Kidney (tissue), 14 donors: ENCODE results near the gene RBM47. TPM values are rescaled to one million over a fixed set of nuclear protein-coding genes. Genes with fewer than 3 reads are reported as not detected.

Source experiments
- DNase-seq, 5 donors: peaks; one replicate each; pipeline ENCODE4 v3.0.0-alpha.2; 2013 to 2020
- FAIRE-seq: peaks from 2 replicates; lab custom pipeline; 2012; peaks lifted over from hg19 to GRCh38; lab: Jason Lieb, UNC
- H3K27ac ChIP-seq, 2 donors: one replicate each; pipeline ENCODE4 v1.7.0; 2013; ENCODE audit warnings: low read depth in 2 of 2, low read length in 2 of 2, inconsistent platforms in 1 of 2
- H3K27me3 ChIP-seq: one replicate; pipeline ENCODE4 v1.7.1; 2013; ENCODE audit warnings: low read length, inconsistent platforms; ENCODE audit not compliant: control insufficient read depth, insufficient read depth
- H3K36me3 ChIP-seq, 3 donors: one replicate each; pipeline versions ENCODE4 v1.7.0 to v1.7.1; 2013; ENCODE audit warnings: low read length in 3 of 3, control low read depth in 1 of 3, inconsistent platforms in 1 of 3; ENCODE audit not compliant: insufficient read depth in 3 of 3, control insufficient read depth in 2 of 3
- H3K4me1 ChIP-seq, 3 donors: one replicate each; pipeline versions ENCODE4 v1.7.0 to v1.7.1; 2013; ENCODE audit warnings: low read length in 3 of 3, inconsistent platforms in 1 of 3, low read depth in 1 of 3; ENCODE audit not compliant: control insufficient read depth in 2 of 3, insufficient read depth in 2 of 3
- H3K4me3 ChIP-seq, 3 donors: one replicate each; pipeline versions ENCODE4 v1.7.0 to v1.8.1; 2013; ENCODE audit warnings: low read length in 3 of 3, control low read depth in 1 of 3, inconsistent platforms in 1 of 3
- H3K9ac ChIP-seq, 3 donors: one replicate each; pipeline versions ENCODE4 v1.7.0 to v1.7.1; 2013; ENCODE audit warnings: low read length in 3 of 3, control low read depth in 1 of 3, inconsistent platforms in 1 of 3
- H3K9me3 ChIP-seq, 3 donors: one replicate each; pipeline versions ENCODE4 v1.7.0 to v1.7.1; 2013; ENCODE audit warnings: low read length in 3 of 3, control low read depth in 1 of 3, inconsistent platforms in 1 of 3; ENCODE audit not compliant: control insufficient read depth in 2 of 3, insufficient read depth in 1 of 3
- intact Hi-C: fragments of 100-400 bp; cut with DNase I; formaldehyde crosslinking; loops from one replicate; pipeline ENCODE4 v1.11.1; 2022
- polyA plus RNA-seq: library from polyadenylated mRNA; stranded (reverse); fragments of 350-450 nt; fragmentation: Illumina TruSeq; extraction: RNeasy Lipid Tissue Mini Kit (QIAGEN cat#74804); gene quantifications from one replicate; pipeline ENCODE4 v1.2.3, GENCODE V29; 2014; ENCODE audit warnings: low read depth, low replicate concordance; ENCODE audit not compliant: insufficient read depth
- total RNA-seq: library from RNA; stranded (reverse); fragmentation: NEBNext Ultra II Directional; extraction: Animal tissue kit (Norgen Biotek cat#: 25700); gene quantifications from one replicate; pipeline ENCODE4 v1.2.1, GENCODE V29; 2021
- TF ChIP-seq, protein P1 (sequence below): IDR thresholded peaks from 3 replicates; pipeline ENCODE4 v1.5.1; 2012; ENCODE audit warnings: mild to moderate bottlenecking, moderate library complexity, borderline replicate concordance; ENCODE audit not compliant: insufficient read depth; ENCODE audit errors: extremely low read depth
- donor health status: control.
- donor health status: control.
- donor health status: control.
- donor health status: control.
- donor health status: control.
- donor health status: DM: yes; HTN: yes; CAD: no.
- donor health status: Normal renal cell carcinoma (clear cell type).

RBM47 gene
- total and polyA plus RNA-seq, 2 donors from 2014 or later: 61.5 to 124 TPM

DNA sequence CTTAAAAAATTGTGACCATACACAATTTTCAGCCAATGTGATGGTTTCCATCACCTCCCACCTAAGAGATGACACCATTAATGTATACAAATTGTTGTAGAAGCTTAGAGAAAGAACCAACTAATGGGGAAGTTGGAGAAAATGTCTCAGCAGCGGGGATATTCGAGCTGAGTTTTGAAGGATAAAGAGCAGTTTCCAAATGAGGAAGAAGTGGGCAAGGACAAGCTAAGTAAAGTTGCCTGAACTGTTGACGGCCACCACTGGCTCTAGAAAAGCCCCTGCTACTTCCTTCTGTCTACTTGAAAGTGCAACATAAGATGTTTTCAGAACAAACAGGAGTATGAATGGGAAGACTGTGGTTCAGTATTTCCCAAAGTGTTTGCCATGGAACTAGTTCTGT is 202.5 kb downstream of the RBM47 start:
- Histone ChIP-seq H3K4me3 (no peak overlapping the region), H3K27me3 (no peaks in the 10 kb centered on the region), H3K9ac (no peak overlapping the region), H3K27ac (no peak overlapping the region), H3K9me3 (no peaks in the 10 kb centered on the region), H3K4me1 (peaks cover 0 to 5% (median 0%) of the 10 kb centered on the region in 3 donors), H3K36me3 (peaks cover 0 to 55% (median 10%) of the 10 kb centered on the region in 3 donors)
- FAIRE-seq: no peak
- no peak for DNase-seq
- TF ChIP-seq, protein P1, sequence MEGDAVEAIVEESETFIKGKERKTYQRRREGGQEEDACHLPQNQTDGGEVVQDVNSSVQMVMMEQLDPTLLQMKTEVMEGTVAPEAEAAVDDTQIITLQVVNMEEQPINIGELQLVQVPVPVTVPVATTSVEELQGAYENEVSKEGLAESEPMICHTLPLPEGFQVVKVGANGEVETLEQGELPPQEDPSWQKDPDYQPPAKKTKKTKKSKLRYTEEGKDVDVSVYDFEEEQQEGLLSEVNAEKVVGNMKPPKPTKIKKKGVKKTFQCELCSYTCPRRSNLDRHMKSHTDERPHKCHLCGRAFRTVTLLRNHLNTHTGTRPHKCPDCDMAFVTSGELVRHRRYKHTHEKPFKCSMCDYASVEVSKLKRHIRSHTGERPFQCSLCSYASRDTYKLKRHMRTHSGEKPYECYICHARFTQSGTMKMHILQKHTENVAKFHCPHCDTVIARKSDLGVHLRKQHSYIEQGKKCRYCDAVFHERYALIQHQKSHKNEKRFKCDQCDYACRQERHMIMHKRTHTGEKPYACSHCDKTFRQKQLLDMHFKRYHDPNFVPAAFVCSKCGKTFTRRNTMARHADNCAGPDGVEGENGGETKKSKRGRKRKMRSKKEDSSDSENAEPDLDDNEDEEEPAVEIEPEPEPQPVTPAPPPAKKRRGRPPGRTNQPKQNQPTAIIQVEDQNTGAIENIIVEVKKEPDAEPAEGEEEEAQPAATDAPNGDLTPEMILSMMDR: no peak
- intact Hi-C loops: no loop called here

DNA sequence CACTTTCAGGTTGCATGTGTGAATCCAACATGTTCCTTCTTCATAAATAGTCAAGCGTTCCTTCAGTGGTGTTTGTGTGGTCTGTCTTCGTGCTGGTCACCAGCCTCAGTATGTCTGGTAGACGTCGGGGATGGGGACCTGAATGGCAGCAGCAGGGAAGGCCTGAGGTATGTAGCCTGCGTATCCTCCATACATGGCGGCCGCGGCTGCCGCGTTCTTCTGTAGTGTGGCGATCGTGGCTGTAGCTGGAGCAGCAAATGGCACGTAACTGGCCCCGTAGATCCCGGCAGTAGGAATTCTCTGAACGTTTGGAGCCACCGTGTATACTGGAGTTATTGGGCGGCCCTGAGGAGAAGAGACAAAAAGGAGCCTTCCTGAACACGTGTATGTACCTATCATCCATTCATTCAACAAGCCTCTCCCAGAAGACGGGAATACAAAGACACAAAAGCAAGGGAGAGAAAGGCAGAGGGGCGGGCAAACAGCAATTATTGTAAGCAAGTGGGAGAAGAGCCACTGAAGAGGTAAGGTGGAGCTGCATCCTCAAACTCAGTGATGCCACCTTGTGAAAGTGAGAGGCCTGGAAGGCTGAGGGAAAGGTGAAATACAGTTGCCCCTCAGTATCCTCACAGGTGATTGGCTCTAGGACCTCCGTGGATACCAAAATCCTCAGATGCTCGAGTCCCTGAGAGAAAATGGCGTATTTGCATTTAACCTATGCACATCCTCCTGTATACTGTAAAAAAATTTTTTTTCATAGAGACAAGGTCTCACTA is 203.7 kb downstream of the RBM47 start:
- no peak for FAIRE-seq
- peaks cover 0 to 48% (median 10%) of the 10 kb centered on the region in 3 donors for H3K36me3 ChIP-seq
- DNase-seq: peak in 1 of 5 donors; percentile 66

DNA sequence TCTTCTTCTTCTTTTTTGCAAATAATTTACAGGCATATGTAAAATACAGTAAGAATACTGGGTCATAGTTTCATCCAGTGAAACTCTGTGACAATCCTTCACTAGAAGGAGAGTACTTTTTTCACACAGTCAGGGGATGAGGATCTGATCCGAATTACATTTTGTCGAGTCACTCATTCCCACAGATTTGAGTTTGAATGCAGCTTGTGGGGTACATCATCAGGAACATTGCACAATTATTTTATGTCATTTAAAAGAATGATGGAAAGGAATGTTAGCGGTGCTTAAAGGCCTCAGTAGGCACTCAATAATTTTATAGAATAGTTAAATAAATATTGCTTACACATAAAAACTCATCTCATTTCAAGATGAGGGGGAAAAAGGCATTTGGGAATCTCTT is 205.9 kb downstream of the RBM47 start:
- intact Hi-C loops: no loop called here
- Histone ChIP-seq H3K9ac (no peak overlapping the region), H3K4me3 (no peak overlapping the region), H3K27me3 (no peaks in the 10 kb centered on the region), H3K27ac (no peak overlapping the region), H3K36me3 (peaks cover 0 to 29% (median 10%) of the 10 kb centered on the region in 3 donors), H3K9me3 (no peaks in the 10 kb centered on the region), H3K4me1 (peaks cover 0 to 18% (median 14%) of the 10 kb centered on the region in 3 donors)
- no peak for DNase-seq
- TF ChIP-seq, protein P1: no peak
- FAIRE-seq: no peak

More for the DNA sequence above, 203.7 kb downstream of the RBM47 start:
- H3K27me3 ChIP-seq: no peaks in the 10 kb centered on the region
- peaks cover 0 to 5% (median 0%) of the 10 kb centered on the region in 3 donors for H3K4me1 ChIP-seq
- H3K27ac ChIP-seq: no peak overlapping the region
- intact Hi-C loops: no loop called here
- TF ChIP-seq, protein P1: no peak
- H3K4me3 ChIP-seq: no peak overlapping the region
- H3K9ac ChIP-seq: no peak overlapping the region
- H3K9me3 ChIP-seq: no peaks in the 10 kb centered on the region
